Ovary (tissue), 9 donors: Measurements from ENCODE around the gene PFKFB2. TPM values are rescaled to one million over a fixed set of nuclear protein-coding genes. Genes with fewer than 3 reads are reported as not detected.

ENCODE experiments used
- DNase-seq, 5 donors: peaks; one replicate each; pipeline ENCODE4 v3.0.0-alpha.2; 2019 to 2020
- H3K27ac ChIP-seq, 2 donors: fragments of 200-600 bp; one replicate each; pipeline versions ENCODE4 v1.5.1 to v1.8.0; 2019 to 2022
- H3K27me3 ChIP-seq: fragments of 200-600 bp; one replicate; pipeline ENCODE4 v1.8.0; 2022
- H3K36me3 ChIP-seq: fragments of 200-600 bp; sonication (generic); one replicate; pipeline ENCODE4 v1.5.1; 2019
- H3K4me1 ChIP-seq: one replicate; pipeline ENCODE4 v1.8.1; 2013; ENCODE audit warnings: mild to moderate bottlenecking, moderate library complexity; ENCODE audit not compliant: insufficient read depth
- H3K4me3 ChIP-seq: fragments of 200-600 bp; sonication (generic); one replicate; pipeline ENCODE4 v1.5.1; 2017
- H3K9me3 ChIP-seq, 2 donors: fragments of 200-600 bp in 1 of 2; sonication (generic) in 1 of 2; one replicate each; pipeline versions ENCODE4 v1.5.1 to v1.8.1; 2013 to 2019; ENCODE audit warnings: mild to moderate bottlenecking in 1 of 2, moderate library complexity in 1 of 2
- CTCF ChIP-seq, 3 donors: fragments of 450-650 bp in 2 of 3; fragments of 200-600 bp in 1 of 3; IDR thresholded peaks; one replicate each; pipeline versions ENCODE4 v1.5.1 to v1.8.0; 2016 to 2022; ENCODE audit warnings: antibody characterized with exemption in 3 of 3, mild to moderate bottlenecking in 1 of 3
- EP300 ChIP-seq: sonication (generic); formaldehyde crosslinking; IDR thresholded peaks from one replicate; pipeline ENCODE4 v1.6.1; 2017; ENCODE audit warnings: antibody characterized with exemption
- POLR2A ChIP-seq: fragments of 450-650 bp; IDR thresholded peaks from one replicate; pipeline ENCODE4 v1.6.1; 2017; ENCODE audit warnings: antibody characterized with exemption, mild to moderate bottlenecking, moderate library complexity
- WGBS, 3 donors: extraction: QIAGEN DNeasy Blood & Tissue Kit in 1 of 3; methylation state at CpG; one replicate each; pipeline versions ENCODE4 v1.1.5 to v1.1.7; 2013 to 2017; 5-methylcytosine and 5-hydroxymethylcytosine counted together
- intact Hi-C, 4 donors: fragments of 100-400 bp; cut with DNase I; formaldehyde crosslinking; loops; one replicate each; pipeline versions ENCODE4 v1.11.0 to v1.15.1; 2022 to 2023
- polyA plus RNA-seq, 2 donors: library from polyadenylated mRNA; stranded (reverse); fragments of 200-250 nt in 1 of 2; fragments of 350-450 nt in 1 of 2; fragmentation: Illumina TruSeq in 1 of 2; extraction: RNeasy Lipid Tissue Mini Kit (QIAGEN cat#74804) in 1 of 2; gene quantifications; one replicate each; pipeline ENCODE4 v1.2.3, GENCODE V29; 2013 to 2014
- total RNA-seq, 7 donors: library from RNA; depleted of rRNA in 2 of 7; stranded (reverse); fragments of >200 nt in 2 of 7; fragmentation: NEBNext Ultra II Directional in 3 of 7; extraction: Animal tissue kit (Norgen Biotek cat#: 25700) in 3 of 7; gene quantifications; one replicate each; pipeline versions ENCODE4 v1.1.0 to v1.2.4, GENCODE V29; 2016 to 2023
- donor health status: DM: no; HTN: no; CAD: no; lungs with moderate emphysema.
- donor health status: DM: no; HTN: no; CAD: no.
- donor health status: Bipolar disorder and iron deficiency.
- donor health status: DM: yes; HTN: yes; CAD: no.
- donor health status: DM: no; HTN: no; CAD: no.
- donor health status: DM: yes; HTN: yes; CAD: no.

Gene PFKFB2
- total and polyA plus RNA-seq, 9 donors: 3.0 to 11.4 (median 7.7) TPM

DNA sequence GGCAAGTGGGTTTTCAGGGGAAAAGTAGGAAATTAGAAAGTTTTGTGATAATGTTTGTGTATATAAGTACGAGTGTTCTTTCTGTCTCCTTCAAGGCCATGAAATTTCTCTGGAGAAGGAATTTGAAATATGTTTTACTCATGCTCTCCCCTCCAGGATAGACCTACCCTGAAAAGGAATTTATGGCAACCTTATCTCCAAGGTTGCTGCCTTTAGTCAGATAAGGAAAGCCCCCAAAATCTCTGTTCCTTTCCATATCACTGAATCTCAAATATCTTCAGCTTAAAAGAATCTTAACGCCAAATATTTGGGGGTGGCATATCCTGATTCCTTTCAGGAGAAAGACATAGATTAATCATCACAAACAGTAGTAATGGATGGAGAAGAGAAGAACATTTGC is 35.1 kb downstream of the PFKFB2 start:
- Histone ChIP-seq H3K9me3 (no peaks in the 10 kb centered on the region), H3K27me3 (no peaks in the 10 kb centered on the region), H3K27ac (peak overlapping the region in 1 of 2 donors; percentile 61), H3K36me3 (no peaks in the 10 kb centered on the region), H3K4me1 (peaks cover 6% of the 10 kb centered on the region), H3K4me3 (no peak overlapping the region)
- intact Hi-C loops: loop anchor here in 1 of 4 donors (10.0 kb wide), 1 partner anchor 317 kb away; no protein-coding TSS in a partner anchor
- no peak for DNase-seq
- 8 to 18% (median 9%) methylated on average over 2 of the region's 2 CpGs for WGBS, 3 donors
- no peak for TF ChIP-seq CTCF (IDR thresholded peaks at IDR 0.05)
- no peak for TF ChIP-seq EP300
- TF ChIP-seq POLR2A: no peak

DNA sequence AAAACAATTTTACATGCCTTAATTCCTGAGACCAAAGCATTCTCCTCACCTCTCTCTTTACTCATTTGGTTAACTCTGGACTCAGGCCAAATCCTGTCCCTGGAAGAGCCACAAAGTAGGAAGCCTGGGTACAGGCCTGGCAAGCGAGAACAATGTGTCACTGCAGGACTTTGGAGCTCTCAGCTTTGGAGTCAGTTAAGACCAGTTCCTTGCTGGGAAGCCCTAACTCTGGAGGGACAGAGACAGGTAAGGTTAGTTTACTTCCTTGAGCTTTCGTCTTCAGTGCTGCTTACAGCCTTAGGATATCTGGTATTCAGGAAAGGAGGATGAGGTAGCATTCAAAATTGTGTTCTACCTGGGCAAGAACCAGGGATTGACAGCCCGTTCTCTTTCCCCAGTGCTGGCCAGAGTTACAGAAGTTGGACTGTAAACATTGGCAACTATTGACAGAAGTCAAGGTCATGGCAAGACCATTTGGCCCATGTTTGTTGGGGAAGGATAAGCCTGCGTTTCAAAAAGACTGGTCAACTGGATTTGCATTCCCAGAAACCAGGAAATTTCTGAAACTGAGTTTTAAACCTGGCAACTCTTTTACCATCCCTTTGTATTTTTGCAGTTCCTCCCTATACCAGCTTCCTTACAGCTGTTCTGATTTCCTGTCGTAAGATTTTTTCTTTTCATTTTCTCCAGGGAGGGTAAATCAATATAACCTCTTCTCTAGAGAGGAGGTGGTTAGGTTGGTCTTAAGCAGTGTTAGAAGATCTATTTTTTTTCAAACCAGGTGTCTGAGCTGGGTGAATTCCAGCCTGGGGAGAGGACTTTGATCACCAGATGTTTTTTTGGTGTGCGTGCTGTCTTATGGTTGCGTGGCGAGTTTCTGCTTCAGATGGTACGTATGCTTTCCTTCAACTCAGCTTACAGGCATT is 35.9 kb downstream of the PFKFB2 start, which contains the start of gene C4BPB:
Gene C4BPB, plus strand, starts transcription at position 160 of the 926 bp plus-strand sequence. Its CDS starts 672 bp downstream, at position 832.
- H3K27ac ChIP-seq: peak within 1 kb of the TSS in 1 of 2 donors; percentile 61
- TF ChIP-seq EP300 (no peak), CTCF (IDR thresholded peaks at IDR 0.05) (no peak), POLR2A (no peak)
- no peaks in the 10 kb centered on the region for H3K27me3 ChIP-seq
- DNase-seq: no peak
- H3K4me3 ChIP-seq: no peak within 1 kb of the TSS
- peaks cover 6% of the 10 kb centered on the region for H3K4me1 ChIP-seq
- 46 to 63% (median 51%) methylated on average over 9 of the region's 9 CpGs for WGBS, 3 donors
- no peaks in the 10 kb centered on the region for H3K36me3 ChIP-seq
- intact Hi-C loops: loop anchor here in 1 of 4 donors (10.0 kb wide), 1 partner anchor 316 kb away; no protein-coding TSS in a partner anchor
- no peaks in the 10 kb centered on the region for H3K9me3 ChIP-seq

GRCh38 chr1:207089627-207090355 is 36.7 kb downstream of the PFKFB2 start:
- no peak for DNase-seq
- H3K27ac ChIP-seq: peak overlapping the region in 1 of 2 donors; percentile 61
- H3K4me1 ChIP-seq: peaks cover 6% of the 10 kb centered on the region
- no peaks in the 10 kb centered on the region for H3K9me3 ChIP-seq
- intact Hi-C loops: loop anchor here in 1 of 4 donors (10.0 kb wide), 1 partner anchor 315 kb away; no protein-coding TSS in a partner anchor
- H3K27me3 ChIP-seq: no peaks in the 10 kb centered on the region
- WGBS, 3 donors: 55 to 80% (median 76%) methylated on average over 17 of the region's 17 CpGs
- H3K4me3 ChIP-seq: no peak overlapping the region
- no peaks in the 10 kb centered on the region for H3K36me3 ChIP-seq
- TF ChIP-seq EP300: no peak
- TF ChIP-seq CTCF (IDR thresholded peaks at IDR 0.05): no peak
- no peak for TF ChIP-seq POLR2A

DNA sequence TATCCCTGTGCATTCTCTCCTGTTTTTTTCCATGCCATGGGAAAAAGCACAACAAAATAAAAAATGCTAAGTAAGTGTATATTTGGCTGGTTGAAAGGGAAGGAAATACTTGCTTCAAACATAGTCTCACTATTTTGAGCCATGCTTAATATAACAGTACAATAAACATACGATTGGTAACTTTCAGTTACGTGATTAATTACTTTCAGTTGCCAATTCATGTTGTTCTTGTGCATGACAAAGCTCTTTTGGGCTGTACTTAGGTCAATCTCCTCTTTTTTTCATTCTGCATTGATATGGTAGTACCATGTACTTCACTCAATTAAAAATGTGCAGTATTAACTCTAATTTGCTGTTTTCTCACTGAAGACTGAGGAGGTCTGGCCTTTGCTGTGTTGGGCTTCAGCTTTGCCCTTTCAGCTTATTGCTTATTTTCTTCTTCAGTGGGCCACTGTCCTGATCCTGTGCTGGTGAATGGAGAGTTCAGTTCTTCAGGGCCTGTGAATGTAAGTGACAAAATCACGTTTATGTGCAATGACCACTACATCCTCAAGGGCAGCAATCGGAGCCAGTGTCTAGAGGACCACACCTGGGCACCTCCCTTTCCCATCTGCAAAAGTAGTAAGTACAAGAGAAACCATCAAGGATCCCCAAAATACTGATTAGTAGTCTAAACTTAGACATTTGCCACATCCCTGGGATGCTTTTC is 38.3 kb downstream of the PFKFB2 start:
- no peak for DNase-seq
- WGBS, 3 donors: 77 to 84% (median 80%) methylated on average over 4 of the region's 4 CpGs
- peaks cover 6% of the 10 kb centered on the region for H3K4me1 ChIP-seq
- H3K27ac ChIP-seq: no peak overlapping the region
- no peak for TF ChIP-seq EP300
- no peaks in the 10 kb centered on the region for H3K36me3 ChIP-seq
- no peaks in the 10 kb centered on the region for H3K27me3 ChIP-seq
- intact Hi-C loops: no loop called here
- H3K4me3 ChIP-seq: no peak overlapping the region
- H3K9me3 ChIP-seq: no peaks in the 10 kb centered on the region
